ENCODE data around the gene MAP4K3.
"Not testable (repeated sequence)": the region's sequence is repeated elsewhere in the genome, so short reads cannot be mapped to it uniquely, and the experiment has no call there.

Gene MAP4K3

GRCh38 chr2:39334978-39335377 lies 102.1 kb downstream of the MAP4K3 start:
- no peaks in the 10 kb centered on the region for H3K9me3 ChIP-seq
- TF ChIP-seq CTCF (IDR thresholded peaks at IDR 0.05): no peak
- intact Hi-C loops (cut with DNase I; ENCODE audit: low total_unique reads): no loop called here

GRCh38 chr2:39334529-39334928 lies 102.6 kb downstream of the MAP4K3 start:
- no peak overlapping the region for H3K4me3 ChIP-seq
- H3K36me3 ChIP-seq: peaks cover 0 to 3% (median 0%) of the 10 kb centered on the region in 3 donors
- peaks cover 0 to 9% (median 0%) of the 10 kb centered on the region in 4 donors for H3K4me1 ChIP-seq
- H3K27ac ChIP-seq: no peak overlapping the region
- H3K9me3 ChIP-seq: no peaks in the 10 kb centered on the region
- DNase-seq: no peak
- no peaks in the 10 kb centered on the region for H3K27me3 ChIP-seq
- TF ChIP-seq CTCF (IDR thresholded peaks at IDR 0.05): no peak
- intact Hi-C loops (cut with DNase I; ENCODE audit: low total_unique reads): no loop called here

More at GRCh38 chr2:39334978-39335377, 102.1 kb downstream of the MAP4K3 start:
- DNase-seq: no peak
- Histone ChIP-seq H3K4me3 (no peak overlapping the region), H3K4me1 (peaks cover 0 to 9% (median 0%) of the 10 kb centered on the region in 4 donors), H3K36me3 (no peaks in the 10 kb centered on the region), H3K27me3 (no peaks in the 10 kb centered on the region), H3K27ac (no peak overlapping the region)

- no peak for DNase-seq
- no peak overlapping the region for H3K4me3 ChIP-seq
- no peaks in the 10 kb centered on the region for H3K27me3 ChIP-seq
- intact Hi-C loops (cut with DNase I; ENCODE audit: low total_unique reads): no loop called here
- H3K9me3 ChIP-seq: no peaks in the 10 kb centered on the region
- H3K36me3 ChIP-seq: peaks cover 2 to 38% (median 9%) of the 10 kb centered on the region in 3 donors
- no peaks in the 10 kb centered on the region for H3K4me1 ChIP-seq
- TF ChIP-seq CTCF (IDR thresholded peaks at IDR 0.05): no peak
- H3K27ac ChIP-seq: no peak overlapping the region
These were observed 110.4 kb downstream of the MAP4K3 start for GRCh38 chr2:39326644-39327043.

- no peak for TF ChIP-seq CTCF (IDR thresholded peaks at IDR 0.05)
- H3K36me3 ChIP-seq: peaks cover 4 to 38% (median 9%) of the 10 kb centered on the region in 3 donors
These were observed 111.1 kb downstream of the MAP4K3 start for GRCh38 chr2:39325966-39326365.

GRCh38 chr2:39321056-39322035 lies 115.7 kb downstream of the MAP4K3 start:
- H3K27ac ChIP-seq; H3K4me1 ChIP-seq; H3K4me3 ChIP-seq; intact Hi-C loops (cut with DNase I; ENCODE audit: low total_unique reads); DNase-seq; H3K9me3 ChIP-seq; H3K27me3 ChIP-seq: not testable (repeated sequence)
- peaks cover 0 to 16% (median 4%) of the 10 kb centered on the region in 3 donors for H3K36me3 ChIP-seq

More at GRCh38 chr2:39325966-39326365, 111.1 kb downstream of the MAP4K3 start:
- Histone ChIP-seq H3K4me3 (no peak overlapping the region), H3K9me3 (no peaks in the 10 kb centered on the region), H3K4me1 (no peaks in the 10 kb centered on the region), H3K27ac (no peak overlapping the region), H3K27me3 (no peaks in the 10 kb centered on the region)
- no peak for DNase-seq
- intact Hi-C loops (cut with DNase I; ENCODE audit: low total_unique reads): no loop called here

- DNase-seq: no peak
- Histone ChIP-seq H3K27me3 (no peaks in the 10 kb centered on the region), H3K4me3 (no peak overlapping the region), H3K27ac (no peak overlapping the region), H3K9me3 (no peaks in the 10 kb centered on the region), H3K36me3 (peaks cover 0 to 9% (median 4%) of the 10 kb centered on the region in 3 donors), H3K4me1 (no peaks in the 10 kb centered on the region)
- intact Hi-C loops (cut with DNase I; ENCODE audit: low total_unique reads): no loop called here
- no peak for TF ChIP-seq CTCF (IDR thresholded peaks at IDR 0.05)
These were observed 116.9 kb downstream of the MAP4K3 start for GRCh38 chr2:39320162-39320561.
